Naive thymus-derived CD8-positive, alpha-beta T cell (primary cell): ENCODE measurements around the gene RBP7. TPM values are rescaled to one million over a fixed set of nuclear protein-coding genes. Genes with fewer than 3 reads are reported as not detected.
A peak's percentile ranks its signal among the peaks of the same experiment; 100 is the strongest.
"Not testable (repeated sequence)": the region's sequence is repeated elsewhere in the genome, so short reads cannot be mapped to it uniquely, and the experiment has no call there.

ENCODE experiments used
- ATAC-seq, 2 donors: fragments of 150-1000 bp; cut with Tn5 transposase in 1 of 2; sonication (Bioruptor Pico), chemical (Tn5 transposase) in 1 of 2; 1 replicate in 1 of 2; 2 replicates in 1 of 2; pipeline ENCODE4 v1.10.0; 2021; ENCODE audit warnings: mild to moderate bottlenecking in 2 of 2, moderate library complexity in 2 of 2
- POLR2A ChIA-PET: fragments of 350-600 bp; sonication (Branson Sonifier 250); formaldehyde crosslinking; loops from one replicate; lab custom pipeline; 2021; ENCODE audit warnings: antibody characterized with exemption; lab: Charles Lee
- DNase-seq, 10 donors: peaks; one replicate each; pipeline versions ENCODE4 v3.0.0 to v3.0.0-alpha.2; 2020 to 2022
- H3K27ac Mint-ChIP-seq, 10 donors: one replicate each; pipeline ENCODE4 v1.8.0; 2020 to 2022; ENCODE audit warnings: mild to moderate bottlenecking in 10 of 10, mixed read lengths in 10 of 10, moderate library complexity in 4 of 10, inconsistent platforms in 1 of 10
- H3K27me3 Mint-ChIP-seq, 5 donors: one replicate each; pipeline ENCODE4 v1.8.0; 2021 to 2022; ENCODE audit warnings: mixed read lengths in 5 of 5
- H3K36me3 Mint-ChIP-seq, 3 donors: one replicate each; pipeline ENCODE4 v1.8.0; 2020 to 2022; ENCODE audit warnings: mixed read lengths in 3 of 3, mild to moderate bottlenecking in 2 of 3, inconsistent platforms in 1 of 3
- H3K4me1 Mint-ChIP-seq, 4 donors: one replicate each; pipeline ENCODE4 v1.8.0; 2021 to 2022; ENCODE audit warnings: mixed read lengths in 4 of 4
- H3K4me3 Mint-ChIP-seq, 10 donors: one replicate each; pipeline ENCODE4 v1.8.0; 2020 to 2022; ENCODE audit warnings: mild to moderate bottlenecking in 10 of 10, mixed read lengths in 10 of 10, moderate library complexity in 6 of 10, inconsistent platforms in 1 of 10
- H3K9me3 Mint-ChIP-seq, 9 donors: one replicate each; pipeline ENCODE4 v1.8.0; 2020 to 2022; ENCODE audit warnings: mixed read lengths in 9 of 9, mild to moderate bottlenecking in 3 of 9, inconsistent platforms in 1 of 9, moderate library complexity in 1 of 9
- polyA plus RNA-seq, 3 donors: library from polyadenylated mRNA; unstranded; fragments of 300-500 nt; fragmentation: Illumina TruSeq; gene quantifications; one replicate each; pipeline ENCODE4 v1.2.3, GENCODE V29; 2021
- total RNA-seq, 8 experiments: library from RNA in 2 of 8; stranded (reverse) in 2 of 8; gene quantifications; one replicate each; pipeline ENCODE4 v1.2.3 and lab custom pipeline; 2021 to 2026

Gene RBP7
- total and polyA plus RNA-seq, 5 experiments from 2014 or later = not detected

DNA sequence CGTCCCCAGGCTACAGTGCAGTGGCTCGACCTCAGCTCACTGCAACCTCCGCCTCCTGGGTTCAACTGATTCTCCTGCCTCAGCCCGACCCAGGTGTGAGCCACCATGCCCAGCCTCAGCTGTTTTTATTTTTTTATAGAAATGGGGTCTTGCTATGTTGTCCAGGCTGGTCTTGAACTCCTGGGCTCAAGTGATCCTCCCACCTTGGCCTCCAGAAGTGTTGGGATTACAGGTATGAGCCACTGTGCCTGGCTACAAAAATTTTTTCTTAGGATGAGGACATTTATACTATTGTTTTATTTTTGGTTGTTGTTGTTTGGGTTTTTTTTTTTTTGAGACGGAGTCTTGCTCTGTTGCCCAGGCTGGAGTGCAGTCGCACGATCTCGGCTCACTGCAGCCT, 8.2 kb downstream of the RBP7 start:
- ATAC-seq, DNase-seq, H3K9me3 Mint-ChIP-seq, H3K36me3 Mint-ChIP-seq, H3K4me1 Mint-ChIP-seq, H3K4me3 Mint-ChIP-seq: not testable (repeated sequence)
- Mint-ChIP-seq H3K27ac (peak overlapping the region in 2 of 10 donors; percentile 27 to 34), H3K27me3 (peaks cover 3 to 25% (median 9%) of the 10 kb centered on the region in 5 donors)
- POLR2A ChIA-PET = interaction anchor here (0.6 kb wide), 1 partner anchor 277 kb away, joined by 4 read pairs; no protein-coding TSS in a partner anchor

- DNase-seq = no peak
- Mint-ChIP-seq H3K27ac (no peak overlapping the region), H3K4me3 (no peak overlapping the region), H3K9me3 (no peaks in the 10 kb centered on the region), H3K27me3 (peaks cover 3 to 12% (median 8%) of the 10 kb centered on the region in 5 donors), H3K4me1 (no peaks in the 10 kb centered on the region), H3K36me3 (no peaks in the 10 kb centered on the region)
- POLR2A ChIA-PET = no interaction called here
- ATAC-seq = no peak
Measured at GRCh38 chr1:10007169-10007568, 10.1 kb downstream of the RBP7 start.

DNA sequence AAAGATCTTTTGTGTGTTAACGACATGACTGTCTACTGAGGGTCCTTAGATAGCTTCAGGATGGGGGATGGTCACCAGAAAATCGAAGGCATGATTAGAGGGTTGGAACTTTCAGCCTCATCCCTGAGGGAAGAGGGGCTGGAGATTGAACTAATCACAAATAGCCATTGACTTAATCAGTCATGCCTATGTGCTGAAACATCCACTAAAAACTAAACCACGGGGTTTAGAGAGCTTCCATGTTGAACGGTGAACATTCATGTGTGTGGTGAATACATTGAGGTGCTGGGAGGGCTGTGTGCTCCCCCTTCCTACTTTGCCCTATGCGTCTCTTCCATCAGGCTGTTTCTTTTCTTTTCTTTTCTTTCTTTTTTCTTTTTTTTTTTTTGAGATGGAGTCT, 17.0 kb downstream of the RBP7 start:
- DNase-seq (no peak), ATAC-seq (no peak)
- Mint-ChIP-seq H3K27me3 (peaks cover 0 to 2% (median 0%) of the 10 kb centered on the region in 5 donors), H3K4me3 (no peak overlapping the region), H3K4me1 (no peaks in the 10 kb centered on the region), H3K9me3 (no peaks in the 10 kb centered on the region), H3K27ac (no peak overlapping the region), H3K36me3 (no peaks in the 10 kb centered on the region)
- POLR2A ChIA-PET = no interaction called here

- DNase-seq = no peak
- ATAC-seq = no peak
- Mint-ChIP-seq H3K27me3 (peaks cover 0 to 2% (median 0%) of the 10 kb centered on the region in 5 donors), H3K36me3 (no peaks in the 10 kb centered on the region), H3K4me3 (no peak overlapping the region), H3K27ac (peak overlapping the region in 1 of 10 donors; percentile 66), H3K4me1 (no peaks in the 10 kb centered on the region), H3K9me3 (no peaks in the 10 kb centered on the region)
- POLR2A ChIA-PET = no interaction called here
Measured at GRCh38 chr1:10019561-10019960, 22.5 kb downstream of the RBP7 start.

DNA sequence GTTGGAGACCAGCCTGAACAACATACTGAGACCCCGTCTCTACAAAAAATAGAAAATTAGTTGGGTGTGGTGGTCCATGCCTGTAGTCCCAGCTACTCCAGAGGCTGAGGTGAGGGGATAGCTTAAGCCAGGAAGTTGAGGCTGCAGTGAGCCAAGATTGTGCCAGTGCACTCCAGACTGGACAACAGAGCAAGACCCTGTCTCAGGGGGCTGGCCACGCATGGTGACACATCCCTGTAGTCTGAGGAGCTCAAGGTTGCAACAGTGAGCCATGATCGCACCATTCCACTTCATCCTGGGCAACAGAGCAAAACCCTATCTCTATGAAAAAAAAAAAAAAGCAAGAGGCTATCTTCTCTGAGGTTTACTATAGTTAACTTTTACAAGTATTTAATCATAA, 23.1 kb downstream of the RBP7 start:
- Mint-ChIP-seq H3K27me3 (peaks cover 0 to 2% (median 0%) of the 10 kb centered on the region in 5 donors), H3K4me1 (no peaks in the 10 kb centered on the region), H3K9me3 (no peaks in the 10 kb centered on the region), H3K27ac (no peak overlapping the region), H3K36me3 (no peaks in the 10 kb centered on the region), H3K4me3 (no peak overlapping the region)
- POLR2A ChIA-PET = no interaction called here
- DNase-seq (no peak), ATAC-seq (no peak)

- H3K27me3 Mint-ChIP-seq, DNase-seq, POLR2A ChIA-PET, H3K36me3 Mint-ChIP-seq, H3K4me1 Mint-ChIP-seq, ATAC-seq, H3K27ac Mint-ChIP-seq, H3K9me3 Mint-ChIP-seq, H3K4me3 Mint-ChIP-seq: not testable (repeated sequence)
Measured at GRCh38 chr1:10020678-10021077, 23.6 kb downstream of the RBP7 start.

DNA sequence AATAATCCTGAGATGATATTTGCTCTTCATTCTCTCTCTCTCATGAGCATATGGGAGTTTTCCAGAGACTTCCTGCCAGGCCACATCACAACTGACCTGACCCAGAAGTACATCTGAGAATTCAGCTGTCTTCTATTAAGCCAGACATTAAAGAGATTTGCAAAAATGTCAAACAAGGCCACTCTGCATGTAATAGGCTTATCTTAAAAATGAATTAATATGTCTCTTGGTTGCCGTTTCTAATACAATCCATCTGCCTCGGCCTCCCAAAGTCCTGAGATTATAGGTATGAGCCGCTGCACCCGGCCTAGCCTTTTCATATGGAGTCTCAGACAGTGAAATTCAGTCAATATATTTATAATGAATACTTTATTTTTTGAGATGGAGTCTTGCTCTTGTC, 25.0 kb downstream of the RBP7 start:
- H3K27me3 Mint-ChIP-seq, H3K27ac Mint-ChIP-seq, DNase-seq, H3K9me3 Mint-ChIP-seq, ATAC-seq, H3K36me3 Mint-ChIP-seq, H3K4me1 Mint-ChIP-seq, H3K4me3 Mint-ChIP-seq: not testable (repeated sequence)
- POLR2A ChIA-PET = interaction anchor here (0.6 kb wide), 1 partner anchor 968 kb away, joined by 3 read pairs; no protein-coding TSS in a partner anchor

DNA sequence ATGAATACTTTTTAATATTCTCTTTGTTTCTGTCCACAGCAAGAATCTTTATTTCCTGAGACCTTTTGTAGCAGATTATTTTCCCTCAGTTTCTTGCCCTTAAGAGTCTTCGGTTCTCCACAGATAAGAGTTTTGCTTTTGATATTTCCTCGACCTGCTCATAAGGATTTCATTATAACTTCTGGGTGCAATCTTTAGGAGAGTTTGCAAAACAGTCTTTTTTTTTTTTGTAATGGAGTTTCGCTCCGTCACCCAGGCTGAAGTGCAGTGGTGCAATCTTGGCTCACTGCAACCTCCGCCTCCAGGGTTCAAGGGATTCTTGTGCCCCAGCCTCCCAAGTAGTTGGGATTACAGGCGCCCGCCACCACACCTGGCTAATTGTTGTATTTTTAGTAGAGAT, 25.6 kb downstream of the RBP7 start:
- H3K4me3 Mint-ChIP-seq = no peak overlapping the region
- ATAC-seq (no peak), DNase-seq (no peak)
- no peaks in the 10 kb centered on the region for H3K4me1 Mint-ChIP-seq
- peaks cover 0 to 2% (median 0%) of the 10 kb centered on the region in 5 donors for H3K27me3 Mint-ChIP-seq
- POLR2A ChIA-PET = no interaction called here
- no peak overlapping the region for H3K27ac Mint-ChIP-seq
- peaks cover 0 to 2% (median 0%) of the 10 kb centered on the region in 9 donors for H3K9me3 Mint-ChIP-seq
- no peaks in the 10 kb centered on the region for H3K36me3 Mint-ChIP-seq

GRCh38 chr1:10025354-10025753, 28.3 kb downstream of the RBP7 start:
- DNase-seq = no peak
- no peak for ATAC-seq
- no peak overlapping the region for H3K4me3 Mint-ChIP-seq
- H3K27me3 Mint-ChIP-seq = peaks cover 0 to 2% (median 0%) of the 10 kb centered on the region in 5 donors
- H3K36me3 Mint-ChIP-seq = no peaks in the 10 kb centered on the region
- POLR2A ChIA-PET = no interaction called here
- H3K4me1 Mint-ChIP-seq = no peaks in the 10 kb centered on the region
- H3K27ac Mint-ChIP-seq = no peak overlapping the region
- H3K9me3 Mint-ChIP-seq = peaks cover 0 to 2% (median 0%) of the 10 kb centered on the region in 9 donors

GRCh38 chr1:10027027-10027426, 30.0 kb downstream of the RBP7 start:
- Mint-ChIP-seq H3K27me3 (peaks cover 0 to 2% (median 0%) of the 10 kb centered on the region in 5 donors), H3K4me3 (no peak overlapping the region), H3K36me3 (no peaks in the 10 kb centered on the region), H3K4me1 (peaks cover 0 to 1% (median under 1%) of the 10 kb centered on the region in 4 donors), H3K27ac (no peak overlapping the region), H3K9me3 (peaks cover 0 to 2% (median 0%) of the 10 kb centered on the region in 9 donors)
- POLR2A ChIA-PET = no interaction called here
- DNase-seq = no peak
- no peak for ATAC-seq

GRCh38 chr1:10028956-10029500, 32.0 kb downstream of the RBP7 start:
- H3K9me3 Mint-ChIP-seq, H3K27me3 Mint-ChIP-seq, H3K36me3 Mint-ChIP-seq, DNase-seq, POLR2A ChIA-PET, ATAC-seq, H3K27ac Mint-ChIP-seq, H3K4me3 Mint-ChIP-seq: not testable (repeated sequence)
- peaks cover 10 to 19% (median 14%) of the 10 kb centered on the region in 4 donors for H3K4me1 Mint-ChIP-seq

GRCh38 chr1:10031461-10031860, 34.4 kb downstream of the RBP7 start:
- Mint-ChIP-seq H3K4me1 (peaks cover 13 to 32% (median 27%) of the 10 kb centered on the region in 4 donors), H3K27me3 (no peaks in the 10 kb centered on the region), H3K4me3 (no peak overlapping the region), H3K9me3 (no peaks in the 10 kb centered on the region), H3K27ac (no peak overlapping the region), H3K36me3 (peaks cover 0 to under 1% (median 0%) of the 10 kb centered on the region in 3 donors)
- DNase-seq = no peak
- POLR2A ChIA-PET = no interaction called here
- ATAC-seq = no peak

GRCh38 chr1:10032590-10033358, 35.7 kb downstream of the RBP7 start, which contains the start of gene UBE4B:
Gene UBE4B, plus strand, starts transcription at chr1:10032958. Its CDS starts 713 bp downstream, at chr1:10033671.
- DNase-seq = peak; percentile 96 to 100 (median 99)
- peak; percentile 93 for ATAC-seq
- peaks cover 13 to 32% (median 29%) of the 10 kb centered on the region in 4 donors for H3K4me1 Mint-ChIP-seq
- H3K27me3 Mint-ChIP-seq = no peaks in the 10 kb centered on the region
- H3K27ac Mint-ChIP-seq = peak within 1 kb of the TSS; percentile 93 to 99 (median 97)
- peak within 1 kb of the TSS; percentile 93 to 98 (median 96) for H3K4me3 Mint-ChIP-seq
- no peaks in the 10 kb centered on the region for H3K9me3 Mint-ChIP-seq
- peaks cover 0 to 9% (median 0%) of the 10 kb centered on the region in 3 donors for H3K36me3 Mint-ChIP-seq
- POLR2A ChIA-PET = interaction anchor here (0.6 to 1.3 kb wide), 5 partner anchors 82 to 1863 kb away, joined by 3 to 9 read pairs (median 5); partner anchors contain the start of genes LZIC and NMNAT1
